Epidermal melanocyte (primary cell): ENCODE measurements around the gene PRSS1.

ENCODE experiments used
- DNase-seq: peaks from one replicate; pipeline ENCODE4 v3.0.0; 2011; ENCODE audit warnings: low spot score; ENCODE audit not compliant: insufficient read length

The PRSS1 gene

GRCh38 chr7:142792593-142792992, 43.3 kb downstream of the PRSS1 start:
- no peak for DNase-seq

GRCh38 chr7:142793156-142793555, 43.9 kb downstream of the PRSS1 start:
- no peak for DNase-seq

- no peak for DNase-seq
Observed at GRCh38 chr7:142795339-142795863, 46.1 kb downstream of the PRSS1 start.

- no peak for DNase-seq
Observed at GRCh38 chr7:142796001-142796500, 46.8 kb downstream of the PRSS1 start.

- DNase-seq = no peak
Observed at GRCh38 chr7:142796501-142797390, 47.5 kb downstream of the PRSS1 start.

- DNase-seq = no peak
Observed at GRCh38 chr7:142797391-142798377, 48.4 kb downstream of the PRSS1 start.

GRCh38 chr7:142798451-142799436, 49.5 kb downstream of the PRSS1 start:
- no peak for DNase-seq

GRCh38 chr7:142799437-142799835, 50.2 kb downstream of the PRSS1 start:
- DNase-seq = no peak

GRCh38 chr7:142800088-142800487, 50.8 kb downstream of the PRSS1 start:
- no peak for DNase-seq

- DNase-seq = no peak
Observed at GRCh38 chr7:142800699-142801260, 51.5 kb downstream of the PRSS1 start.

GRCh38 chr7:142801601-142802295, 52.5 kb downstream of the PRSS1 start:
- no peak for DNase-seq

GRCh38 chr7:142802301-142802700, 53.0 kb downstream of the PRSS1 start:
- DNase-seq = no peak
